Stomach (tissue), 19 donors: ENCODE measurements around the gene MYOZ3. TPM values are rescaled to one million over a fixed set of nuclear protein-coding genes. Genes with fewer than 3 reads are reported as not detected.

Experiments
- DNase-seq, 2 donors: peaks; one replicate each; pipeline versions ENCODE4 v3.0.0 to v3.0.0-alpha.2; 2013 to 2019
- H3K27ac ChIP-seq, 5 donors: fragments of 200-600 bp in 4 of 5; sonication (generic) in 4 of 5; one replicate each; pipeline ENCODE4 v1.5.1; 2013 to 2019; ENCODE audit warnings: mild to moderate bottlenecking in 1 of 5, moderate library complexity in 1 of 5
- H3K27me3 ChIP-seq, 3 donors: fragments of 200-600 bp; sonication (generic); one replicate each; pipeline ENCODE4 v1.5.1; 2017 to 2019; ENCODE audit warnings: mixed run types in 1 of 3
- H3K36me3 ChIP-seq, 4 donors: fragments of 200-600 bp; sonication (generic); 1 replicate in 3 of 4; 2 replicates in 1 of 4; pipeline ENCODE4 v1.5.1; 2016 to 2019
- H3K4me1 ChIP-seq, 4 donors: fragments of 200-600 bp; sonication (generic); one replicate each; pipeline ENCODE4 v1.5.1; 2016 to 2019
- H3K4me3 ChIP-seq, 4 donors: fragments of 200-600 bp; sonication (generic) in 3 of 4; one replicate each; pipeline ENCODE4 v1.5.1; 2016 to 2019; ENCODE audit warnings: mild to moderate bottlenecking in 1 of 4
- H3K9me3 ChIP-seq, 4 donors: fragments of 200-600 bp; sonication (generic); one replicate each; pipeline ENCODE4 v1.5.1; 2016 to 2019
- CTCF ChIP-seq, 7 experiments: fragments of 450-650 bp in 4 of 7; fragments of 200-600 bp in 3 of 7; sonication (generic) in 3 of 7; IDR thresholded peaks; one replicate each; pipeline ENCODE4 v1.5.1; 2016 to 2019; ENCODE audit warnings: antibody characterized with exemption in 7 of 7, control low read depth in 2 of 7, mild to moderate bottlenecking in 1 of 7
- EP300 ChIP-seq: sonication (generic); formaldehyde crosslinking; IDR thresholded peaks from one replicate; pipeline ENCODE4 v1.6.1; 2017; ENCODE audit warnings: antibody characterized with exemption
- POLR2A ChIP-seq, 4 donors: fragments of 450-650 bp; IDR thresholded peaks; one replicate each; pipeline ENCODE4 v1.6.1; 2016; ENCODE audit warnings: antibody characterized with exemption in 4 of 4, control low read depth in 2 of 4, mild to moderate bottlenecking in 1 of 4, moderate library complexity in 1 of 4
- POLR2AphosphoS5 ChIP-seq, 3 donors: sonication (generic); formaldehyde crosslinking; IDR thresholded peaks; one replicate each; pipeline ENCODE4 v1.6.1; 2016; ENCODE audit warnings: antibody characterized with exemption in 3 of 3
- WGBS, 5 donors: extraction: QIAGEN DNeasy Blood & Tissue Kit in 3 of 5; methylation state at CpG; one replicate each; pipeline versions ENCODE4 v1.1.5 to v1.1.7; 2013 to 2018; 5-methylcytosine and 5-hydroxymethylcytosine counted together
- intact Hi-C: fragments of 100-400 bp; cut with DNase I; formaldehyde crosslinking; loops from one replicate; pipeline ENCODE4 v1.15.1; 2023; ENCODE audit warnings: low total_unique reads
- long read RNA-seq, 10 donors: transcript quantifications; one replicate each; lab custom pipeline, GENCODE V29; 2026
- polyA plus RNA-seq, 3 donors: library from polyadenylated mRNA; stranded (reverse); fragments of 200-250 nt; gene quantifications; one replicate each; pipeline ENCODE4 v1.2.3, GENCODE V29; 2013
- total RNA-seq, 5 donors: library from RNA; depleted of rRNA; stranded (reverse); fragments of >200 nt; gene quantifications; one replicate each; pipeline versions ENCODE4 v1.1.0 to v1.2.3, GENCODE V29; 2014 to 2016
- donor health status: healthy with polysubstance abuse.
- donor health status: Bipolar disorder and iron deficiency.
- donor health status: healthy.

The MYOZ3 gene
- total RNA-seq = under 1 TPM in 1 of 5 donors, not detected in 4; 0.55 TPM
- polyA plus RNA-seq = 1 to 10 TPM in 1 of 3 donors, under 1 TPM in 2; 0.23 to 1.8 (median 0.50) TPM
- long read RNA-seq, donor 1 = 0 reads
- long read RNA-seq, donor 2, partial matches to known transcripts = 0 of 1 reads
- long read RNA-seq, donor 2, other reads (novel, unspliced or antisense) = 0 of 1 reads
- long read RNA-seq, donor 3, partial matches to known transcripts = 0 of 2 reads
- long read RNA-seq, donor 3, other reads (novel, unspliced or antisense) = 0 of 2 reads
- long read RNA-seq, donor 4 = 0 reads
- long read RNA-seq, donor 5, partial matches to known transcripts = 0 of 2 reads
- long read RNA-seq, donor 5, other reads (novel, unspliced or antisense) = 0 of 2 reads
- long read RNA-seq, donor 6, partial matches to known transcripts = 0 of 2 reads
- long read RNA-seq, donor 6, other reads (novel, unspliced or antisense) = 0 of 2 reads
- long read RNA-seq, donor 7 = 0 reads
- long read RNA-seq, donor 8, partial matches to known transcripts = 0 of 2 reads
- long read RNA-seq, donor 8, other reads (novel, unspliced or antisense) = 0 of 2 reads
- long read RNA-seq, donor 9 = 0 reads
- long read RNA-seq, donor 10 = 0 reads

GRCh38 chr5:150661086-150661485, at the start of gene MYOZ3:
MYOZ3 (plus strand) TSS chr5:150661251; CDS start chr5:150662942, 1,691 bp downstream.
- Histone ChIP-seq H3K4me3 (no peak within 1 kb of the TSS), H3K36me3 (no peaks in the 10 kb centered on the region), H3K4me1 (peaks cover 10 to 38% (median 25%) of the 10 kb centered on the region in 4 donors), H3K9me3 (no peaks in the 10 kb centered on the region), H3K27me3 (no peaks in the 10 kb centered on the region), H3K27ac (peak within 1 kb of the TSS in 2 of 5 donors; percentile 48 to 49)
- intact Hi-C loops = no loop called here
- WGBS, 5 donors = 51 to 73% (median 63%) methylated on average over 4 to 7 of the region's 7 CpGs
- DNase-seq = peak in 1 of 2 donors; percentile 7
- TF ChIP-seq POLR2A (IDR thresholded peaks at IDR 0.05) (no peak), POLR2AphosphoS5 (IDR thresholded peaks at IDR 0.05) (no peak), CTCF (IDR thresholded peaks at IDR 0.05) (no peak), EP300 (no peak)

- 46 to 65% (median 50%) methylated on average over 4 of the region's 4 CpGs for WGBS, 5 donors
- intact Hi-C loops = no loop called here
- no peak for DNase-seq
- H3K4me3 ChIP-seq = no peak overlapping the region
- no peaks in the 10 kb centered on the region for H3K36me3 ChIP-seq
- TF ChIP-seq POLR2AphosphoS5 (IDR thresholded peaks at IDR 0.05) = no peak
- TF ChIP-seq CTCF (IDR thresholded peaks at IDR 0.05) = no peak
- no peak for TF ChIP-seq EP300
- no peak for TF ChIP-seq POLR2A (IDR thresholded peaks at IDR 0.05)
- peak overlapping the region in 4 of 5 donors; percentile 73 to 88 (median 82) for H3K27ac ChIP-seq
- no peaks in the 10 kb centered on the region for H3K9me3 ChIP-seq
- H3K27me3 ChIP-seq = no peaks in the 10 kb centered on the region
- H3K4me1 ChIP-seq = peaks cover 75 to 80% (median 79%) of the 10 kb centered on the region in 4 donors
Observed at GRCh38 chr5:150612405-150612804, 48.6 kb upstream of the MYOZ3 start.

GRCh38 chr5:150612905-150613670, 48.0 kb upstream of the MYOZ3 start:
- Histone ChIP-seq H3K27me3 (no peaks in the 10 kb centered on the region), H3K4me1 (peaks cover 82 to 87% (median 86%) of the 10 kb centered on the region in 4 donors), H3K36me3 (no peaks in the 10 kb centered on the region), H3K4me3 (no peak overlapping the region), H3K9me3 (no peaks in the 10 kb centered on the region), H3K27ac (peak overlapping the region; percentile 13 to 88 (median 79))
- WGBS, 5 donors = 61 to 71% (median 69%) methylated on average over 4 of the region's 4 CpGs
- no peak for DNase-seq
- intact Hi-C loops = no loop called here
- TF ChIP-seq EP300 (no peak), POLR2A (IDR thresholded peaks at IDR 0.05) (no peak), CTCF (IDR thresholded peaks at IDR 0.05) (no peak), POLR2AphosphoS5 (IDR thresholded peaks at IDR 0.05) (no peak)

- intact Hi-C loops = no loop called here
- TF ChIP-seq CTCF (IDR thresholded peaks at IDR 0.05) (no peak), EP300 (no peak), POLR2A (IDR thresholded peaks at IDR 0.05) (no peak), POLR2AphosphoS5 (IDR thresholded peaks at IDR 0.05) (no peak)
- H3K4me1 ChIP-seq = peaks cover 92 to 98% (median 95%) of the 10 kb centered on the region in 4 donors
- WGBS, 5 donors = 57 to 68% (median 66%) methylated on average over 9 of the region's 9 CpGs
- no peaks in the 10 kb centered on the region for H3K27me3 ChIP-seq
- no peak overlapping the region for H3K4me3 ChIP-seq
- H3K27ac ChIP-seq = peak overlapping the region in 4 of 5 donors; percentile 43 to 88 (median 82)
- H3K36me3 ChIP-seq = no peaks in the 10 kb centered on the region
- H3K9me3 ChIP-seq = no peaks in the 10 kb centered on the region
- no peak for DNase-seq
Observed at GRCh38 chr5:150613991-150614660, 46.9 kb upstream of the MYOZ3 start.
